Erythroblast (primary cell): ENCODE measurements around the gene ANKRA2.

Experiments used
- GATA1 ChIP-seq: IDR thresholded peaks from 2 replicates; pipeline ENCODE4 v1.6.1; 2011; ENCODE audit warnings: low read depth, mild to moderate bottlenecking, control low read depth, low read length, moderate library complexity
- POLR2A ChIP-seq: IDR thresholded peaks from 2 replicates; pipeline ENCODE4 v1.6.1; 2011; ENCODE audit warnings: mild to moderate bottlenecking, low read length

DNA sequence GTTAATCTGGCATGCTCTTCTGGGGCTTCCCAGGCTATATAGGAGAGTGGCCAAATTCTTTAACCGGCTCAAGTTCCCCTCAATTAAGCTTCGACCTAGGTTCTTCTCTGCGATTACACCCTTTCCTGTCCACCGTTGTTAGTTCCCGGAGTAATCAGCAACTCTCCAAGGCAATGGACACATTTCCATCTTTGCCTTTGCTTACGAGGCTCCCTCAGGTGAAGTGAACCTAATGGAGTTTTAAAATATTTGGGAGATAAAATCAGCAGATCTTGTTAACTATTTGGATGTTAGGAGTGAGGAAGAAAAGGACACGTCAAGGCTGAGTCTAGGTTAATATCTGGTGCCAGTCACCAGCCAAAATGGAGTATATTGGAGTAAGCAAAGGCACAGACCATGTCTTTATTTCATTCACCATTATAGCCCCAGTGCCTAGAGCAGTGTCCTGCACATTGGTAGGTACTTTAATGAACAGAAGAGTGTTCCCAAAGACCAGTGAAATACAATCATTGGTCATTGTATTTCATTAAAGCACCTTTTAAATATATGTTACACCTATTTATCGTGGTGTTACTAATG is 619 bp upstream of the ANKRA2 start:
- no peak for TF ChIP-seq POLR2A
- TF ChIP-seq GATA1, result no peak
